Measurements from ENCODE around the gene FGF22. TPM values are rescaled to one million over a fixed set of nuclear protein-coding genes. Genes with fewer than 3 reads are reported as not detected.

The FGF22 gene
- total and polyA plus RNA-seq, 2 of the 13 experiments (the other 11 are each of a cell fraction or from before 2014, with no cell fraction given) = 0.24 TPM; not detected in 1

GRCh38 chr19:660793-661426 lies 21.2 kb downstream of the FGF22 start (continued):
- TF ChIP-seq SMYD3 (CRISPR knock-in tag; IDR thresholded peaks at IDR 0.05) (no peak), ZNF235 (CRISPR knock-in tag; IDR thresholded peaks at IDR 0.05; ENCODE audit: borderline replicate concordance) (peak; percentile 68; the same call in 1 of the 2 replicates), JUND (CRISPR knock-in tag; IDR thresholded peaks at IDR 0.05) (0 out of 2 replicates have a peak, but pooled peaks have one; percentile 34), RCOR2 (CRISPR knock-in tag; IDR thresholded peaks at IDR 0.05) (peak; percentile 59; the same call in 1 of the 2 replicates), ZNF598 (CRISPR knock-in tag; IDR thresholded peaks at IDR 0.05; ENCODE audit: borderline replicate concordance) (no peak), EHMT2 (IDR thresholded peaks at IDR 0.05; ENCODE audit: borderline replicate concordance, low read depth, low read length) (no peak), USF2 (IDR thresholded peaks at IDR 0.05; ENCODE audit: low read depth, low read length) (no peak), USF2 (CRISPR knock-in tag; IDR thresholded peaks at IDR 0.05; ENCODE audit: borderline replicate concordance) (no peak), ZNF136 (CRISPR knock-in tag; IDR thresholded peaks at IDR 0.05; ENCODE audit: low read depth) (no peak), ZNF577 (CRISPR knock-in tag; IDR thresholded peaks at IDR 0.05; ENCODE audit: borderline replicate concordance, low read depth) (no peak), ATRX (CRISPR knock-in tag; IDR thresholded peaks at IDR 0.05; ENCODE audit: borderline replicate concordance) (no peak), HNRNPK (IDR thresholded peaks at IDR 0.05; ENCODE audit: low read depth, low read length, poor library complexity, severe bottlenecking) (no peak), KLF6 (CRISPR knock-in tag; IDR thresholded peaks at IDR 0.05) (no peak; the same call in 1 of the 2 replicates), REPIN1 (CRISPR knock-in tag; IDR thresholded peaks at IDR 0.05; ENCODE audit: borderline replicate concordance, low read depth) (peak; percentile 86; the same call in 1 of the 2 replicates), EEA1 (CRISPR knock-in tag; IDR thresholded peaks at IDR 0.05; ENCODE audit: borderline replicate concordance) (0 out of 2 replicates have a peak, but pooled peaks have one; percentile 67)
- TF ChIP-seq, protein P1, sequence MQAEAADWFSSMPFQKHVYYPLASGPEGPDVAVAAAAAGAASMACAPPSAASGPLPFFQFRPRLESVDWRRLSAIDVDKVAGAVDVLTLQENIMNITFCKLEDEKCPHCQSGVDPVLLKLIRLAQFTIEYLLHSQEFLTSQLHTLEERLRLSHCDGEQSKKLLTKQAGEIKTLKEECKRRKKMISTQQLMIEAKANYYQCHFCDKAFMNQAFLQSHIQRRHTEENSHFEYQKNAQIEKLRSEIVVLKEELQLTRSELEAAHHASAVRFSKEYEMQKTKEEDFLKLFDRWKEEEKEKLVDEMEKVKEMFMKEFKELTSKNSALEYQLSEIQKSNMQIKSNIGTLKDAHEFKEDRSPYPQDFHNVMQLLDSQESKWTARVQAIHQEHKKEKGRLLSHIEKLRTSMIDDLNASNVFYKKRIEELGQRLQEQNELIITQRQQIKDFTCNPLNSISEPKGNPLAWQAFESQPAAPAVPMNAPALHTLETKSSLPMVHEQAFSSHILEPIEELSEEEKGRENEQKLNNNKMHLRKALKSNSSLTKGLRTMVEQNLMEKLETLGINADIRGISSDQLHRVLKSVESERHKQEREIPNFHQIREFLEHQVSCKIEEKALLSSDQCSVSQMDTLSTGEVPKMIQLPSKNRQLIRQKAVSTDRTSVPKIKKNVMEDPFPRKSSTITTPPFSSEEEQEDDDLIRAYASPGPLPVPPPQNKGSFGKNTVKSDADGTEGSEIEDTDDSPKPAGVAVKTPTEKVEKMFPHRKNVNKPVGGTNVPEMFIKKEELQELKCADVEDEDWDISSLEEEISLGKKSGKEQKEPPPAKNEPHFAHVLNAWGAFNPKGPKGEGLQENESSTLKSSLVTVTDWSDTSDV (CRISPR knock-in tag; IDR thresholded peaks at IDR 0.05) = 0 out of 2 replicates have a peak, but pooled peaks have one; percentile 73
- TF ChIP-seq, protein P2, sequence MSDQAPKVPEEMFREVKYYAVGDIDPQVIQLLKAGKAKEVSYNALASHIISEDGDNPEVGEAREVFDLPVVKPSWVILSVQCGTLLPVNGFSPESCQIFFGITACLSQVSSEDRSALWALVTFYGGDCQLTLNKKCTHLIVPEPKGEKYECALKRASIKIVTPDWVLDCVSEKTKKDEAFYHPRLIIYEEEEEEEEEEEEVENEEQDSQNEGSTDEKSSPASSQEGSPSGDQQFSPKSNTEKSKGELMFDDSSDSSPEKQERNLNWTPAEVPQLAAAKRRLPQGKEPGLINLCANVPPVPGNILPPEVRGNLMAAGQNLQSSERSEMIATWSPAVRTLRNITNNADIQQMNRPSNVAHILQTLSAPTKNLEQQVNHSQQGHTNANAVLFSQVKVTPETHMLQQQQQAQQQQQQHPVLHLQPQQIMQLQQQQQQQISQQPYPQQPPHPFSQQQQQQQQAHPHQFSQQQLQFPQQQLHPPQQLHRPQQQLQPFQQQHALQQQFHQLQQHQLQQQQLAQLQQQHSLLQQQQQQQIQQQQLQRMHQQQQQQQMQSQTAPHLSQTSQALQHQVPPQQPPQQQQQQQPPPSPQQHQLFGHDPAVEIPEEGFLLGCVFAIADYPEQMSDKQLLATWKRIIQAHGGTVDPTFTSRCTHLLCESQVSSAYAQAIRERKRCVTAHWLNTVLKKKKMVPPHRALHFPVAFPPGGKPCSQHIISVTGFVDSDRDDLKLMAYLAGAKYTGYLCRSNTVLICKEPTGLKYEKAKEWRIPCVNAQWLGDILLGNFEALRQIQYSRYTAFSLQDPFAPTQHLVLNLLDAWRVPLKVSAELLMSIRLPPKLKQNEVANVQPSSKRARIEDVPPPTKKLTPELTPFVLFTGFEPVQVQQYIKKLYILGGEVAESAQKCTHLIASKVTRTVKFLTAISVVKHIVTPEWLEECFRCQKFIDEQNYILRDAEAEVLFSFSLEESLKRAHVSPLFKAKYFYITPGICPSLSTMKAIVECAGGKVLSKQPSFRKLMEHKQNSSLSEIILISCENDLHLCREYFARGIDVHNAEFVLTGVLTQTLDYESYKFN (CRISPR knock-in tag; conservative IDR thresholded peaks at IDR 0.05) = peak; percentile 95
- TF ChIP-seq, protein P3, sequence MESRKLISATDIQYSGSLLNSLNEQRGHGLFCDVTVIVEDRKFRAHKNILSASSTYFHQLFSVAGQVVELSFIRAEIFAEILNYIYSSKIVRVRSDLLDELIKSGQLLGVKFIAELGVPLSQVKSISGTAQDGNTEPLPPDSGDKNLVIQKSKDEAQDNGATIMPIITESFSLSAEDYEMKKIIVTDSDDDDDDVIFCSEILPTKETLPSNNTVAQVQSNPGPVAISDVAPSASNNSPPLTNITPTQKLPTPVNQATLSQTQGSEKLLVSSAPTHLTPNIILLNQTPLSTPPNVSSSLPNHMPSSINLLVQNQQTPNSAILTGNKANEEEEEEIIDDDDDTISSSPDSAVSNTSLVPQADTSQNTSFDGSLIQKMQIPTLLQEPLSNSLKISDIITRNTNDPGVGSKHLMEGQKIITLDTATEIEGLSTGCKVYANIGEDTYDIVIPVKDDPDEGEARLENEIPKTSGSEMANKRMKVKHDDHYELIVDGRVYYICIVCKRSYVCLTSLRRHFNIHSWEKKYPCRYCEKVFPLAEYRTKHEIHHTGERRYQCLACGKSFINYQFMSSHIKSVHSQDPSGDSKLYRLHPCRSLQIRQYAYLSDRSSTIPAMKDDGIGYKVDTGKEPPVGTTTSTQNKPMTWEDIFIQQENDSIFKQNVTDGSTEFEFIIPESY (CRISPR knock-in tag; IDR thresholded peaks at IDR 0.05) = peak; percentile 48
